KG1 (cell line): ENCODE data around the gene TRIM29.
"Not testable (repeated sequence)": the region's sequence is repeated elsewhere in the genome, so short reads cannot be mapped to it uniquely, and the experiment has no call there.

Experiments used
- DNase-seq: peaks from one replicate; lab custom pipeline; 2025; lab: John Stamatoyannopoulos, UW

TRIM29 gene

DNA sequence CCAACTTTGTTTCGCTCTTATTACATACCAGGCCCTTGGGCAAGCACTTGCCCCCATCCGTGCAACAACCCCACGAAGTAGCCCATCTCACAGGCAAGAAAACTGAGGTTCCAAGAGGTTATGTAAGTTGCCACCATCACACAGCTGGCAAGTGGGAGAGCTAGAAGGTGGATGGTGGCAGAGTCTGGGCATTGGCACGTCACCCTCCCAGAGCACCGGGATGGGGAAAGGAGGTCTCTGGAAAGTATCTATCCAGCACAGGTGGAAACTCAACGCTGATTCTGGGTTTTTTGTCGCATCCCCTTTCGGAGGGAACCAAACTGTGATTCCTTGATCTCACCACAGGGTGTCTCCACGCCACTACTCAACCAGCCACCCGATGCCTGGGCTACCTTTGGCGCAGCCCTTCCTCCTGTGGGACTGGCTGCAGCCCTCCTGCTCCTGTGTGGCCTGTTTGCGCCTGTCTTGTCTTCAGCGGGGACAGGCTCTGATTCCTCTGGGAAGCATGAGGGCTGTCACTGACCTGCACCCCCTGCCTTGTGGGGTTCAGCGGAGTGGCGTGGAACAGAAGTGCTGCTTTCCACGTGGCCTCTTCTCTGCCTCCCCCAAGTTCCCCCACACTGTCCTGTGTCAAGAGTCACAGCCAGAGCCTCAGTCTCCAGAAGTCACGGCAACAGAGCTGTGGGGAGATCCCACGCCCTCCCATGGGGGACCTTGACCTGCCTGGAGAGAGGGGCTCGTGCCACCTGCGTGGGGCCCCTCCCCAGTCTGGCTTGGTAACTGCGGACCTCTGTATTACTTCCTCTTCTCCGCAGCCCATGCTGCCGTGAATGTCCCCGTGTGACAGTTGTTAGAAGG, 34.4 kb upstream of the TRIM29 start:
- DNase-seq, result peak; percentile 41

- no peak for DNase-seq
Observed at GRCh38 chr11:120170741-120171261, 32.9 kb upstream of the TRIM29 start.

DNA sequence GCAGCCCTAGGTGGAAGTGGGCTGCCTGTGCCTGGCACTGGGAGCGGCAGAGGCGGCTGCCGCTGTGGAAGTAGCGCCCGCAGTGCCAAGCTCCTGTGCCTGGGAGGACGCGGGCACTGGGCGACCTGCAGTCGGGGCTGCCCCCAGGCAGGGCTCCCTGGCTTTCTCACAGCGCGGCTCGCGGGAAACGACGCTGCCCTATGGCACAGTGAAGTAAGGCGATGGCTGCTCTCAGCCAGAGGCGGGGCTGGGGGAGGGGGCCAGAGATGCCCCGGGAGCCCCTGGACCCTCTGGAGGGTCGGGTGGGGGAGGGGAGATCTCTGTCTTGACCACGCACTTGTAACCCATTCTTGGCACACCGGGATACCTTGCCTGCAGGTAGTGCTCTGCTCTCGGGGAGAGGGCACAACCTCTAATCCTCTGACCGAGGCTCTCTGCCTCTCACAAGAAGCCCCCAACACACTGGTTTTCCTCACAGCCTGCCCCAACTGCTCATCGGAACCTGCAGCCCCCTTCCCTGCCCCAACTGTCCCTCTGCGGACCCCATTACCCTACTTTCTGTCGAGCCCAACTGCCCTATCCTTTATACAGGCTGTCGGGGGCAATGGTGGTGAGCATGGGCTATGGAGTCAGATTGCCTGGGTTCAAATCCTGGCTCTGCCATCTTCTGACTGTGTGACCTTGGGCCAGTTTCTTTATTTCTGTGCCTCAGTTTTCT, 32.2 kb upstream of the TRIM29 start:
- no peak for DNase-seq

GRCh38 chr11:120168960-120169681, 31.2 kb upstream of the TRIM29 start:
- DNase-seq, result peak; percentile 58

DNA sequence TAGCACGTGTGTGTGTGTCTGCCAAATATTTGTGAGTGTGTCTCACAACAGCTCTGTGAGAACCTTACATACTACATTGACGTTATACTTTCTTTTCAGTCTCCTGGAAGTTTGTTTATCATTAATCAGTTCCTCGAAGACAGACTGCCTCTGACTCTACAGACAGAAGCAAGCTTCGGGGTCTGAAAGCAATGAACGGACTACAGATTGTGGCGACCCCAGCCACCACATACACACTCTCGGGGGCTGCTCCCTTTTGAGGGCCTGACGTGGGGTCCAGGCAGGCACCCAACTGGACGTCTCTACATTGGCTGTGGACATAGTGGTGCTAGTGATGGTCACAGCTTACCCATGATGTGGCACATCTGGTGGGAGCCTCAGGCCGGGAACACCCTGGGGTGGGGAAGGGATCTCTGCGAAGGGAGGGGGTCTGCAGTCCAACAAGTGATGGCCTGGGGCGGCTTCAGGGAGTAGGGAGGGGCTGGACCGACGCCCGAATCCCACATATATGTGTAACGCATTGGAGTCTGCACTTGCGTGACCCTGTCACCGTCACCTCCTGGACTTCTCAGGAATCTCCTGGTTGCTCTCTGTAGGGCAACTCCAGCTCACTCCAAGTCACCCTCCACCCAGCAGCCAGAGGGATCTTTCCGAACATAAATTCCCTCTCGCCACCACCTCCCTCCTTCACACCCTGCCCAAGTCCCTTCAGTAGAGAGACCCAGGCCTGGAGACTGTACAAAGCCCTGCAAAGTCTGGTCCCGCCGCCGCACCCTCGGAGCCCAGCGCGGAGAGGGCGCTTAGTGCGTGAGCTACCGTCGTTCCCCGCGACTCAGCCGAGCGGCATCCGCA, 30.4 kb upstream of the TRIM29 start:
- no peak for DNase-seq

GRCh38 chr11:120167659-120168058, 29.7 kb upstream of the TRIM29 start:
- DNase-seq, result no peak

GRCh38 chr11:120160436-120160835, 22.5 kb upstream of the TRIM29 start:
- no peak for DNase-seq

GRCh38 chr11:120153221-120153620, 15.3 kb upstream of the TRIM29 start:
- DNase-seq, result no peak

DNA sequence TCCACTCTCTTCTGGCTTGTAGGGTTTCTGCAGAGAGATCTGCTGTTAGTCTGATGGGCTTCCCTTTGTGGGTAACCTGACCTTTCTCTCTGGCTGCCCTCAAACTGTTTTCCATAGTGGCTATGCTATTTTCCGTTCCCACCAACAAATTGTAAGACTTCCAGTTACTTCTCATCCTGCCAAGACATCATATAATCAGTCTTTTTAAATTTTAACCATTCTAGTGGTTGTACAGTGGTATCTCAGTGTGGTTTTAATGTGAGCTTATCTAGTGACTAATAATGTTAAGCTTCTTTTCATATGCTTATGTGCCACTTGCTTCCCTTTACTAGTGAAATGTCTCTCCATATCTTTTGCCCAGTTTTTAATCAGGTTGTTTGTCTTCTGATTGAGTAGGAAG, 13.6 kb upstream of the TRIM29 start:
- DNase-seq, result no peak

DNA sequence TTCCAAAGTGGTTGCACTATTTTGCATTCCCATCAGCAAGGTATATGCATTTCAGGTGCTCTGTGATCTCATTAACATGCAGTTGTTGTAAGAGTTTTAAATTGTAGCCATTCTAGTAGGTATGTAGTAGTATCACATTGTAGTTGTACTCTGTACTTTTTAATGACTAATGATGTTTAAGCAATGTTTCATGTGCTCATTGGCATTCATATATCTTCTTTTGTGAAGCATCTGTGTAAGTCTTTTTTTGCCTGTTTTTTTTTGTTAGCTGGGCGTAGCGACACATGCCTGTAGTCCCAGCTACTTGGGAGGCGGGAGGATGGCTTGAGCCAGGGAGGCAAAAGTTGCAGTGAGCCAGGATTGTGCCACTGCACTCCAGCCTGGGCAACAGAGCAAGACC, 11.3 kb upstream of the TRIM29 start:
- DNase-seq, result no peak

DNA sequence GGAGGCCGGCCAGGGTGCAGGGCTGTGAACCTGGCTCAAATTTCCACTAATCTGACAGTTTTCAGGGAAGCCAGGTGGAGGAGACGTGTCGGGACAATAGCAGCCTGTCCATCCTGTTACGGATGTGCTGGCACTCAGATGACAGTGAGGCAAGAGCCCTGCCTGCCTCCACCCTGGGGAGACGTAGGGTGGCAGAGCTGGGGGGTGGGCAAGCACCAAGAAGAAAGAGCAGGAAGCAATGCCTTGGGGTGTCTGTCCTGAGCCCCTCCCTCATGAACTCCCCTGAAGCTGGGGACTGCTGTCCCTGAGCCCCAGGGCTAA, 10.0 kb upstream of the TRIM29 start:
- DNase-seq, result no peak

DNA sequence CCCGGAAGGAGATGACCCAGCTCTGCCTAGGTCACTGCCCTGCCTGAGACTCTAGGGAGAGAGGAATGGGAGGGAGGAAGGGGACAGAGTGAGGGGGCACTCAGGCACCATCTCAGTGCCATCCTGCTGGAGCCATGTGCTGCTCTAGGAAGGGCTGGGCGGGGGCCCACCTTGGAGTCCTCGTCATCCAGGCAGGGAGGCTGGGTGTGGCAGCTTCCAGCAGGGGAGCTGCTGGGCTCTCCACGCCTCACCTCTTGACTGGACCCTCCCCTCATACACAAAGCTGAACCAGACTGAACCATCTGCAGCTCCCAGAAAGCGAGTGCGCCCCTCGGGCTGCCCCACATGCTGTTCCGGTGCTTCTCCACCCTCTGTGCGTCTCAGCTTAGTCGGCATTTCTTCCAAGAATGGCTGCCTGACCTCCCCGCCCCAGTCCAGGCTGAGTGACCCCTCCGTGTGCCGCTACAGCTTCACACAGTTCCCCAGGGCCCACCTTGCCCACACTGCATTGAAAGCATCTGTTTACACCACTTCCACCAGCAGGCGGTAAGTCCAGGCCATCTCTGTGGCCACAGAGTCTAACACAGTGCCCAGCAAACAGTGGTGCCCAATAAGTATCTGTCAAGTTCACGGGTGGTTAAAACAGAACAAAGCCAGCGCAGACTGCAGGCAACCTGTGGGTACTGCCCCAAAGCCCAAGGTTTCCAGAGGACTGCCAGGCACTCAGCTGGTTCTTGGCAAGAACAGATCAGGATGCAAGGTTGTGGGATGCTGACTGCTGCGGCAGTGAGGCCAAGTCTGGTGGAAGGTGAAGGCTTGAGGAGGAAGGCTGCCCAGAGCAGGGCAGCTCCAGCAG, 9.4 kb upstream of the TRIM29 start:
- no peak for DNase-seq

GRCh38 chr11:120146413-120147093, 8.6 kb upstream of the TRIM29 start:
- DNase-seq, result no peak

GRCh38 chr11:120144501-120144900, 6.6 kb upstream of the TRIM29 start:
- DNase-seq, result no peak

GRCh38 chr11:120143472-120143871, 5.6 kb upstream of the TRIM29 start:
- DNase-seq, result not testable (repeated sequence)

DNA sequence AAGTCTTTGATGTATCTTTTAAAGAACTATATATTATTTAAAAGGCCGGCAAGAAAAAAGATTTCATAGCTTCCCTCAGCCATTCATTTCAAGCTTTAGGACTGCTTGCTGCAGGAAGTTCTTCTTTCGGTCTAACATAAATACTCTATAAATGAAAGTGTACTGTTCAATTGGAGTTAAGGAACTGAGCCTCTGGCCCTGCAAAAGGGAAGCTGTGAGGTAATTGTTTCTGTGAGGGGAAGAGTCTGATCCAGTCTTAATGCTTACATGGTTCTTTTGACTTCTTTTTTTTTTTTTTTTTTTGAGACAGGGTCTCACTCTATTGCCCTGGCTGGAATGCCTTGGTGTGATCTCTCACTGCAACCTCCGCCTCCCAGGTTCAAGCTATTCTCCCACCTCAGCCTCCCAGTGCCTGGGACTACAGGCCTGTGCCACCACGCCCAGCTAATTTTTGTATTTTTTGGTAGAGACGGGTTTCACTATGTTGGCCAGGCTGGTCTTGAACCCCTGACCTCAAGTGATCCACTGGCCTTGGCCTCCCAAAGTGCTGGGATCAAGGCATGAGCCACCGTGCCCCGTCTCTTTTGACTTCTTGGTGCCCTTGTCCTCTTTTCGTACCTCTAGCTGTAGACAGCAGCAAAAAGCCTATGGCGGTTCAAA, 4.7 kb upstream of the TRIM29 start:
- DNase-seq, result no peak

- no peak for DNase-seq
Observed at GRCh38 chr11:120141768-120142423, 4.0 kb upstream of the TRIM29 start.

GRCh38 chr11:120141113-120141767, 3.3 kb upstream of the TRIM29 start:
- no peak for DNase-seq
